T-helper 1 cell treated with Interleukin-12 subunit alpha and Interleukin-12 subunit beta and Interleukin-4 antibody, amounts not matched to agents 30 ng/mL and 1 ng/mL, for 36 hours (primary cell): ENCODE data around the gene PCSK6. TPM values are rescaled to one million over a fixed set of nuclear protein-coding genes. Genes with fewer than 3 reads are reported as not detected.
"Not testable (repeated sequence)": the region's sequence is repeated elsewhere in the genome, so short reads cannot be mapped to it uniquely, and the experiment has no call there.

ENCODE experiments used
- intact Hi-C: fragments of 100-400 bp; cut with micrococcal nuclease; formaldehyde crosslinking; loops from one replicate; pipeline ENCODE4 v1.15.1; 2024
- total RNA-seq: library from RNA; stranded (reverse); gene quantifications from 2 replicates; pipeline ENCODE4 v1.2.3, GENCODE V29; 2022

The PCSK6 gene
- total RNA-seq, 1 donor from 2014 or later: 2.5 TPM

- intact Hi-C loops: no loop called here
These were observed 82.8 kb downstream of the PCSK6 start for GRCh38 chr15:101406526-101407195.

DNA sequence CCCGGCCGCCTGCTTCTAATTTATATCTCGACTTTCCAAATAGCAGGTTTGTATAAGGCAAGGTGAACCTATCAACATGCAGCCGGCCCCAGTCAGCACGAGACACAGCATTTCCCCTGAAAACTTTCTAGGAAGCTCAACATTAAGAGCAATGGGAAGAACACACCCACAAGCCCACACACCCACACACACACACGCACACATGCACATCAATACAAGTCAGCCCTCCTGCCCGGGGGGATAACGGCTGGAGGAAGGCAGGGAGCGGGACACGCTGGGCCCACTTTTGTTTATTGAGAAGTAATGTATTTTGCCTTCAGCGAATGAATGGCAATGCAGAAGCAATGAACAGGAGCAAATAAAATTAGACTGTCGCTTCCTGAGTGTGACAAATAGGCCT lies 83.5 kb downstream of the PCSK6 start:
- intact Hi-C loops: no loop called here

DNA sequence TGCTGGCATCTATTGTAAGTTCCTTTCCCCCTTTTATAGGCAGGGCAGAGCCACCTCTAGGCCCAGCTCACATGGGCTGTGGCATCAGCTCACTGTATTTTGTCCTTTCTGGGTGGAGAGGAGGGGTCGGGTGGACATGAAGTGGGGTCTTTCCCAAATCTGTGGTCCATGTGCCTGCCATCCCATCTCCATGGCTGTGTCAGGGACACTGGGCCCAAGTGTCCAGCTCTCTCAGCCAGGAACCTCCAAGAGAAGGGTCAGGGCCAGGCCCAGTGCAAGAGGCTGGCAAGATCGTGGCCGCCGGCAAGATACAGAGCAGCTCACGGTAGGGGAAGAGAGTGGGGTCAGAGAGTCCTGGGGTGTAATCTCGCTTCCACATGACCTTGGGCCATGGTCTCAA lies 85.3 kb downstream of the PCSK6 start:
- intact Hi-C loops: no loop called here

DNA sequence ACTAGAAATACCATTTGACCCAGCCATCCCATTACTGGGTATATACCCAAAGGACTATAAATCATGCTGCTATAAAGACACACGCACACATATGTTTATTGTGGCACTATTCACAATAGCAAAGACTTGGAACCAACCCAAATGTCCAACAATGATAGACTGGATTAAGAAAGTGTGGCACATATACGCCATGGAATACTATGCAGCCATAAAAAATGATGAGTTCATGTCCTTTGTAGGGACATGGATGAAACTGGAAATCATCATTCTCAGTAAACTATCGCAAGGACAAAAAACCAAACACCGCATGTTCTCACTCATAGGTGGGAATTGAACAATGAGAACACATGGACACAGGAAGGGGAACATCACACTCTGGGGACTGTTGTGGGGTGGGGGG lies 86.6 kb downstream of the PCSK6 start:
- intact Hi-C loops: not testable (repeated sequence)

GRCh38 chr15:101401286-101401685 lies 88.2 kb downstream of the PCSK6 start:
- intact Hi-C loops: no loop called here

DNA sequence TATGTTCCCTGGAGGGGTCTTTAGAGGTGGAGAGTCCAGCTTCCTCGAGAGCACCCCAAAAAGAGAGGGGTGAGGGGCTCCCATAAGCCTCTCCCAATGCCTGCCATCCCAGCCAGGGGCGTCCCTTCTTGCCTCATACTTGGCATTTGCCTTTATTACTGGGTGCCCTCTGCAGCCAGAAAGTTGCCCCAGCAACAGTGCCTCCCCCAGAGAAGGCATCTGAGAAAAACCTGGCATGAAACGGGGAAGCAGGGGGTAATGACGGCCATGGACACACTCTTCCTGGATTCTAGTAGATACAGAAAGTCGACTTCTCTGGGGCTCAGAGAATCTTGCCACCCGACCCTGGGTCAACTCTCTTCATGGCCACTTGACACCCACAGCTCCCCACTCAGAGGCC lies 90.1 kb downstream of the PCSK6 start:
- intact Hi-C loops: no loop called here

- intact Hi-C loops: no loop called here
These were observed 91.3 kb downstream of the PCSK6 start for GRCh38 chr15:101398247-101398646.

- intact Hi-C loops: no loop called here
These were observed 91.9 kb downstream of the PCSK6 start for GRCh38 chr15:101397521-101398003.

GRCh38 chr15:101396484-101397261 lies 92.8 kb downstream of the PCSK6 start:
- intact Hi-C loops: no loop called here

GRCh38 chr15:101394654-101395053 lies 94.9 kb downstream of the PCSK6 start:
- intact Hi-C loops: no loop called here

- intact Hi-C loops: no loop called here
These were observed 95.4 kb downstream of the PCSK6 start for GRCh38 chr15:101394056-101394630.

DNA sequence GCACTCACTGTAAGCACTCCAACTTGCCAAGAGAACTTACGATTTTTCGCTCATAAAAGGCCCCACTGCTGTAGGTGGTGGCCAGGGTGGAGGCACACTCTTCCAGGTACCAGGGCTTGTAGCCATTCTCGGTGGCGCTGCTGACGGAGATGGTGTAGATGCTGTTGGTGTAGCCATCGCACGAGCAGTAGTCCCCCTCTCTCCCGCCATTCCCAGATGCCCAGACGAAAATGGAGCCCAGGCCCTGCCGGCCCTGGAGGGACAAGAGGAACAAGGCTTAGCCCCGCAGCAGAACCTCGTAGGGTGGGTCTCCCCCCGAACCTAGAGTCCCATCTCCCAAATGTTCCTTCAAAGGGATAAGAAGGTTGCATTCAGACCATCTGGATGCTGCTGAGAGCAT lies 96.3 kb downstream of the PCSK6 start:
- intact Hi-C loops: no loop called here

- intact Hi-C loops: no loop called here
These were observed 97.4 kb downstream of the PCSK6 start for GRCh38 chr15:101391981-101392640.

GRCh38 chr15:101391431-101391830 lies 98.1 kb downstream of the PCSK6 start:
- intact Hi-C loops: no loop called here

GRCh38 chr15:101390462-101390861 lies 99.0 kb downstream of the PCSK6 start:
- intact Hi-C loops: no loop called here

DNA sequence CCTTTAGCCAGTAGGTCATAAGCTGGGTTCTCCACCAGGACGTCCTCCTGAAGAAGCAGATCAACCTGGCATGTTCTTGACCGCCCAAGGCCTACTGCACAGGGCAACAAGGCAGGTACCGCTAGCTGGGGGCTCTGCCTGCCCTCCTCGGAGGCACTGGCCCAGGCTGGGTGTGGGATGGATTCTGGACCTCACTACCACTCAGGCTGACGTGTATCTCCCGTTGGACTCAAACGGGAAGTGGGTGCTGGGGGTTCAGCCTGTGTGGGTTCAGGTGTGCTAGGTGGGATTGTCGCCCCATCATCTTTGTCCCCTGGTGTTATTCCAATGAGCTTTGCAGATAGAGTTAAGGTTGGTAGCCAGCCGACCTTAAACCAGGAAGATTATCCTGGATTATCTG lies 99.4 kb downstream of the PCSK6 start:
- intact Hi-C loops: no loop called here

GRCh38 chr15:101389362-101389761 lies 100.1 kb downstream of the PCSK6 start:
- intact Hi-C loops: no loop called here

DNA sequence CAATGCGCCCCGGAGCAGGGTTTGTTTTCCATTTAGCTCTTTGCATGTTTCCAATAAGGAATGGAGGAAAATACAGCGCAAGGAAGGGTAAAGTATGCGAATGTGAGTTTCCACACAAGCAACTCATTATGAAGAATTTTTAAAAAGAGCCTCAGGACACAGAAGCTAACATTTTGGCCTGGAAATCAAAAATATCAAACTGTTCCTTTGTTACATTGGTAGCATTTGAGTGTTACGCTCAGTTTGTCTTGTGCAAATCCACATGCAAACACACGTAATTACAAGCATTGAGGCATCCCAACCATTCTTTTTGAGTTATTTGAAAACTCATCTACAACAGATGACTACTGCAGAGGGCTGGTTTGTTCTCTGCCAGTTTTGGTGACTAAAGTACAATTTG lies 101.5 kb downstream of the PCSK6 start:
- intact Hi-C loops: no loop called here

- intact Hi-C loops: no loop called here
These were observed 101.9 kb downstream of the PCSK6 start for GRCh38 chr15:101387574-101387973.

GRCh38 chr15:101386967-101387366 lies 102.5 kb downstream of the PCSK6 start:
- intact Hi-C loops: no loop called here

GRCh38 chr15:101386006-101386405 lies 103.5 kb downstream of the PCSK6 start:
- intact Hi-C loops: no loop called here

DNA sequence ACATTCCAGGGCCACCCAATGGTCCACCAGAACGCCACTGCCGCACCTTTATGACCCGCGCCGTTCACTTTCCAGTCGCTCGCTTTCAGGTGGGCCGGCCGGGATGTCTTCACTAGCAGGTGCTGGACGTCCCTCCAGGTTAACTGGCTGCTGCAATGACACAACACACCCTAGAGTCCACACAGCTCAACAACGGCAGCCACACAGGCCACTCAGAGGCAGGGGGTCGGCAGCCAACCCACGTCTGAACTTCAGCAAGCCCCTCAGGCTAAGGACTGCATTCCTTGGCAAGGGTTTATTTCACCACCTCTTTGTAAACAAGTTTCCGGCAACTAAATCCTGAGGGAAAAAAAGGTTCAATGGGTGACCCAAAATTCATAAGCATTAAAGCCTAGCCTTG lies 105.2 kb downstream of the PCSK6 start:
- intact Hi-C loops: no loop called here
